Fibroblast of lung (primary cell): ENCODE data around the gene CCDC182. TPM values are rescaled to one million over a fixed set of nuclear protein-coding genes. Genes with fewer than 3 reads are reported as not detected.

Experiments used
- DNase-seq, 2 donors: peaks; one replicate each; pipeline versions ENCODE4 v3.0.0 to v3.0.0-alpha.2; 2010; ENCODE audit warnings: low read depth in 2 of 2
- H2AFZ ChIP-seq: 2 replicates; pipeline ENCODE4 v1.5.1; 2012; ENCODE audit warnings: low read length, control low read depth, inconsistent platforms
- H3K27ac ChIP-seq: 2 replicates; pipeline ENCODE4 v1.5.1; 2011; ENCODE audit warnings: low read length, control low read depth; ENCODE audit not compliant: insufficient read depth
- H3K27me3 ChIP-seq: 2 replicates; pipeline ENCODE4 v1.5.1; 2011; ENCODE audit warnings: mild to moderate bottlenecking, low read length; ENCODE audit not compliant: control insufficient read depth, insufficient read depth
- H3K36me3 ChIP-seq: 2 replicates; pipeline ENCODE4 v1.5.1; 2011; ENCODE audit warnings: low read length; ENCODE audit not compliant: control insufficient read depth, insufficient read depth
- H3K4me1 ChIP-seq: 2 replicates; pipeline ENCODE4 v1.5.1; 2011; ENCODE audit warnings: low read length; ENCODE audit not compliant: control insufficient read depth, insufficient read depth; ENCODE audit errors: extremely low read depth
- H3K4me2 ChIP-seq: 2 replicates; pipeline ENCODE4 v1.5.1; 2011; ENCODE audit warnings: low read length, control low read depth; ENCODE audit not compliant: insufficient read depth; ENCODE audit errors: extremely low read depth
- H3K4me3 ChIP-seq, 4 experiments: fragments of 200-600 bp in 1 of 4; sonication (generic) in 1 of 4; replicated peaks in 1 of 4; 2 replicates each; pipeline ENCODE4 v1.5.1; 2011 to 2016; ENCODE audit warnings: low read length in 4 of 4, low read depth in 3 of 4, mild to moderate bottlenecking in 3 of 4, control low read depth in 2 of 4, inconsistent platforms in 1 of 4, mixed read lengths in 1 of 4; ENCODE audit not compliant: insufficient read depth in 1 of 4; ENCODE audit errors: control extremely low read depth in 1 of 4
- H3K79me2 ChIP-seq: 2 replicates; pipeline ENCODE4 v1.5.1; 2012; ENCODE audit warnings: mild to moderate bottlenecking, low read length, inconsistent platforms; ENCODE audit not compliant: control insufficient read depth, insufficient read depth
- H3K9ac ChIP-seq: 2 replicates; pipeline ENCODE4 v1.5.1; 2011; ENCODE audit warnings: mild to moderate bottlenecking, low read length, control low read depth; ENCODE audit not compliant: insufficient read depth
- H3K9me3 ChIP-seq: 2 replicates; pipeline ENCODE4 v1.5.1; 2012; ENCODE audit warnings: low read depth, low read length; ENCODE audit not compliant: control insufficient read depth, insufficient read depth
- H4K20me1 ChIP-seq: 2 replicates; pipeline ENCODE4 v1.5.1; 2011; ENCODE audit warnings: low read length; ENCODE audit not compliant: control insufficient read depth, insufficient read depth; ENCODE audit errors: extremely low read depth
- CTCF ChIP-seq, 2 donors: IDR thresholded peaks in 1 of 2; conservative IDR thresholded peaks in 1 of 2; 1 replicate in 1 of 2; 2 replicates in 1 of 2; pipeline ENCODE4 v1.5.1; 2011 to 2012; ENCODE audit warnings: low read length in 2 of 2, control low read depth in 1 of 2, inconsistent platforms in 1 of 2, low read depth in 1 of 2, mild to moderate bottlenecking in 1 of 2
- EZH2 ChIP-seq: IDR thresholded peaks from 2 replicates; pipeline ENCODE4 v1.5.1; 2012; ENCODE audit warnings: low read length, control low read depth, mild to moderate bottlenecking; ENCODE audit errors: missing control alignments
- polyA plus RNA-seq, 2 donors: library from polyadenylated mRNA; depleted of rRNA in 1 of 2; stranded (reverse) in 1 of 2; unstranded in 1 of 2; fragments of >200 nt; gene quantifications; 2 replicates each; pipeline ENCODE4 v1.2.1, GENCODE V29; 2011 to 2012; ENCODE audit warnings: missing spikeins in 1 of 2
- total RNA-seq: library from RNA; depleted of rRNA; stranded (reverse); fragments of >200 nt; gene quantifications from 2 replicates; pipeline ENCODE4 v1.2.1, GENCODE V29; 2014

The CCDC182 gene
- total and polyA plus RNA-seq, 2 donors (not counting 1 experiment from before 2014, with no cell fraction given) = not detected

GRCh38 chr17:57779706-57780105 is 34.6 kb upstream of the CCDC182 start:
- no peaks in the 10 kb centered on the region for H3K79me2 ChIP-seq
- no peaks in the 10 kb centered on the region for H3K4me1 ChIP-seq
- no peak overlapping the region for H3K9ac ChIP-seq
- H3K36me3 ChIP-seq = no peaks in the 10 kb centered on the region
- H3K27me3 ChIP-seq = no peaks in the 10 kb centered on the region
- H3K27ac ChIP-seq = no peak overlapping the region
- DNase-seq = no peak
- no peak overlapping the region for H3K4me3 ChIP-seq
- H3K9me3 ChIP-seq = no peaks in the 10 kb centered on the region
- H3K4me2 ChIP-seq = no peak overlapping the region
- no peaks in the 10 kb centered on the region for H4K20me1 ChIP-seq
- H2AFZ ChIP-seq = no peak overlapping the region
- TF ChIP-seq CTCF (conservative IDR thresholded peaks at IDR 0.05 in 1 of 2, IDR thresholded peaks at IDR 0.05 in 1 of 2; ENCODE audit: low read depth in 1 of 2, low read length in 2 of 2) = no peak
- TF ChIP-seq EZH2 = no peak

GRCh38 chr17:57778306-57778705 is 33.2 kb upstream of the CCDC182 start:
- TF ChIP-seq CTCF (conservative IDR thresholded peaks at IDR 0.05 in 1 of 2, IDR thresholded peaks at IDR 0.05 in 1 of 2; ENCODE audit: low read depth in 1 of 2, low read length in 2 of 2) = no peak
- TF ChIP-seq EZH2 = no peak
- Histone ChIP-seq H3K9me3 (no peaks in the 10 kb centered on the region), H3K27ac (no peak overlapping the region)

GRCh38 chr17:57776366-57776765 is 31.3 kb upstream of the CCDC182 start:
- DNase-seq = no peak
- no peaks in the 10 kb centered on the region for H3K9me3 ChIP-seq
- TF ChIP-seq CTCF (conservative IDR thresholded peaks at IDR 0.05 in 1 of 2, IDR thresholded peaks at IDR 0.05 in 1 of 2; ENCODE audit: low read depth in 1 of 2, low read length in 2 of 2) = no peak
- no peak for TF ChIP-seq EZH2
- H3K36me3 ChIP-seq = no peaks in the 10 kb centered on the region
- H3K27me3 ChIP-seq = no peaks in the 10 kb centered on the region
- no peak overlapping the region for H3K4me3 ChIP-seq
- no peak overlapping the region for H3K27ac ChIP-seq
- H3K4me1 ChIP-seq = no peaks in the 10 kb centered on the region
- no peak overlapping the region for H3K9ac ChIP-seq
- no peak overlapping the region for H3K4me2 ChIP-seq
- no peak overlapping the region for H2AFZ ChIP-seq
- H3K79me2 ChIP-seq = no peaks in the 10 kb centered on the region
- H4K20me1 ChIP-seq = no peaks in the 10 kb centered on the region

More at GRCh38 chr17:57778306-57778705, 33.2 kb upstream of the CCDC182 start:
- Histone ChIP-seq H3K4me2 (no peak overlapping the region), H3K4me1 (no peaks in the 10 kb centered on the region), H3K27me3 (no peaks in the 10 kb centered on the region), H2AFZ (no peak overlapping the region), H3K4me3 (no peak overlapping the region), H4K20me1 (no peaks in the 10 kb centered on the region), H3K9ac (no peak overlapping the region), H3K79me2 (no peaks in the 10 kb centered on the region), H3K36me3 (no peaks in the 10 kb centered on the region)
- no peak for DNase-seq
